Endothelial cell of umbilical vein (primary cell): ENCODE data around the gene LSM3.

Experiments used
- POLR2A ChIP-seq: IDR thresholded peaks from 2 replicates; pipeline ENCODE4 v1.6.1; 2012; ENCODE audit warnings: low read depth, mild to moderate bottlenecking, control low read depth, low read length
- TF ChIP-seq, protein P1 (sequence below), 2 donors: IDR thresholded peaks; 1 replicate in 1 of 2; 2 replicates in 1 of 2; pipeline ENCODE4 v1.5.1; 2011; ENCODE audit warnings: low read length in 2 of 2, mild to moderate bottlenecking in 2 of 2, moderate library complexity in 2 of 2, control low read depth in 1 of 2, inconsistent platforms in 1 of 2, low read depth in 1 of 2; ENCODE audit not compliant: insufficient read depth in 1 of 2; ENCODE audit errors: extremely low read depth in 1 of 2

DNA sequence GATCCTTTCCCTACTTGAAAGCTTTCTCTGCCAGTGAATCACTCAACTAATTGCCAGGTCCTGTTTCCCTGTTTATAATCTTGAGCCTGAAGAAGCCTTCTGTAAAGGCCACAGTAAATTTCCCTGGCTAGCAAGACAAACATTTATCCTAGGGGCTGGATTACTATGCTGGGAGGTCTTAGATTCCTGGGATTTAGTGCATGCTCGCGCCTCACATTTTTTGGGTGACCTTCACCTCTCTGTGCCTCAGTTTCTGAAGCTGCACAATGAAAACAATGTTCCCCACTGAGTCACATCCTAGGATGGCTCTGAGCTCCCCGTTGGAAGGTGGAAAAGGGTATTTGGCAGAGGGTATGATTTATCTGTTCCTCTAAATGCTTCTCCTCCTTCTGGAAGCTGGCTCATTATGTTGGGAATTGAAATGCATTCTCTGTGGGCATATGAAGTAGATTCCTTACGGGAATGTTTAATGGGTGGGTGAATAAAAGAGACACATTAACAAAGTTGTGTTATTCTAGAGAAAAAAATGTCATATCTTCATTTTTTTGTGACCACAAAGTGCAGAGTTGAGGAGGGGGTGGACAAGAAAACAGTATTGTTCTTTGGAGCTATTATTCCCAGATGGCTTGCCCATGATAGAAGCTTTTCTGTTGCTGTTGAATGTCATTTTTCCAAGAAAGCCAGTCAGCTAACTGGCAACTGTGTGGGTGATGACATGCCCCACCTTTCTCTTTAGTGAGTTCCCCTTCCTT is 32.4 kb downstream of the LSM3 start:
- TF ChIP-seq, protein P1, sequence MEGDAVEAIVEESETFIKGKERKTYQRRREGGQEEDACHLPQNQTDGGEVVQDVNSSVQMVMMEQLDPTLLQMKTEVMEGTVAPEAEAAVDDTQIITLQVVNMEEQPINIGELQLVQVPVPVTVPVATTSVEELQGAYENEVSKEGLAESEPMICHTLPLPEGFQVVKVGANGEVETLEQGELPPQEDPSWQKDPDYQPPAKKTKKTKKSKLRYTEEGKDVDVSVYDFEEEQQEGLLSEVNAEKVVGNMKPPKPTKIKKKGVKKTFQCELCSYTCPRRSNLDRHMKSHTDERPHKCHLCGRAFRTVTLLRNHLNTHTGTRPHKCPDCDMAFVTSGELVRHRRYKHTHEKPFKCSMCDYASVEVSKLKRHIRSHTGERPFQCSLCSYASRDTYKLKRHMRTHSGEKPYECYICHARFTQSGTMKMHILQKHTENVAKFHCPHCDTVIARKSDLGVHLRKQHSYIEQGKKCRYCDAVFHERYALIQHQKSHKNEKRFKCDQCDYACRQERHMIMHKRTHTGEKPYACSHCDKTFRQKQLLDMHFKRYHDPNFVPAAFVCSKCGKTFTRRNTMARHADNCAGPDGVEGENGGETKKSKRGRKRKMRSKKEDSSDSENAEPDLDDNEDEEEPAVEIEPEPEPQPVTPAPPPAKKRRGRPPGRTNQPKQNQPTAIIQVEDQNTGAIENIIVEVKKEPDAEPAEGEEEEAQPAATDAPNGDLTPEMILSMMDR (IDR thresholded peaks at IDR 0.05; ENCODE audit: extremely low read depth in 1 of 2, insufficient read depth in 1 of 2, low read depth in 1 of 2, low read length in 2 of 2) = no peak
- no peak for TF ChIP-seq POLR2A
